GM21360 (cell line): Measurements from ENCODE around the gene DNTT.

Source experiments
- ATAC-seq: cut with Tn5 transposase; IDR thresholded peaks from one replicate; pipeline ENCODE4 v1.9.1; 2021; ENCODE audit warnings: mild to moderate bottlenecking, moderate library complexity; ENCODE audit not compliant: unreplicated experiment

DNTT gene

GRCh38 chr10:96374004-96374403, 69.8 kb downstream of the DNTT start:
- no peak for ATAC-seq

- no peak for ATAC-seq
Measured at GRCh38 chr10:96374639-96374984, 70.4 kb downstream of the DNTT start.

GRCh38 chr10:96374985-96375830, 71.0 kb downstream of the DNTT start:
- ATAC-seq: peak; percentile 58

GRCh38 chr10:96376483-96376882, 72.2 kb downstream of the DNTT start:
- ATAC-seq: no peak

DNA sequence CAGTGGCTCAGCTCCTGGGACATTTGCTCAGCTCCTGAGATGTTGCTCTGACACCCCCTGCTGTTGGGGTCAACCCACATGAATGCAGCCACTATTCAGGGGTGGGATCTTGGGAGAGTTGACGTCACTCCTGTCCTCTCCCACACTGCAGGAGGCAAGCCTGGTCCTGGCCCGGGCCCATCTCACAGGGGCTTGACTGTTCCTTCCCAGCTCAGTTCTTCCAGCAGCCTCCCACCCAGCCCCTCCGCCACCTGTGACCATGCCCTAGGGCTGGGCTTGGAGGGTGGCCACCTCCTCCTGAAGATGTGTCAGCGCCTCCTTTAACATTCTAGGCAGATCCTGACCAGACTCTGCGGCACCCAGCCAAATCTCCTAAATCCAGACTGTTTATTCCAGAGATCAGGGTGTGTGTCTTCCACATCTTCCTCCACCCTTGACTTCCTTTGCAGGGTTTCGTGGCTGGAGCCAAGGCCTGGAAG, 73.6 kb downstream of the DNTT start:
- no peak for ATAC-seq

GRCh38 chr10:96378741-96379140, 74.5 kb downstream of the DNTT start:
- no peak for ATAC-seq

GRCh38 chr10:96379758-96380157, 75.5 kb downstream of the DNTT start:
- no peak for ATAC-seq

DNA sequence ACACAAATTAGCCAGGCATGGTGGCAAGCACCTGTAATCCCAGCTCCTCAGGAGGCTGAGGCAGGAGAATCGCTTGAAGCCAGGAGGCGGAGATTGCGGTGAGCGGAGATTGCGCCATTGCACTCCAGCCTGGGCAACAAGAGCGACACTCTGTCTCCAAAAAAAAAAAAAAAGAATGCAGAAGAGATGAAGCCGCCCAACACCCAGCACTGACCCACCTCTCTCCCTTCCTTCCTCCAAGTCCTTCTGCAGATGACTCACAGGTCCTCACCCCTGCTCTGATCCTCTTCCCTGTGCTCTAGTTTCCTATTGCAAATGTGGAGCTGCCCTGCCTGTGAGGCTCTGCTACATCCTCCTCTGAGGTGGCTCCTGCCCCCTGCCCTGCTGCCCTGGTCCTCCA, 76.6 kb downstream of the DNTT start:
- ATAC-seq: no peak

DNA sequence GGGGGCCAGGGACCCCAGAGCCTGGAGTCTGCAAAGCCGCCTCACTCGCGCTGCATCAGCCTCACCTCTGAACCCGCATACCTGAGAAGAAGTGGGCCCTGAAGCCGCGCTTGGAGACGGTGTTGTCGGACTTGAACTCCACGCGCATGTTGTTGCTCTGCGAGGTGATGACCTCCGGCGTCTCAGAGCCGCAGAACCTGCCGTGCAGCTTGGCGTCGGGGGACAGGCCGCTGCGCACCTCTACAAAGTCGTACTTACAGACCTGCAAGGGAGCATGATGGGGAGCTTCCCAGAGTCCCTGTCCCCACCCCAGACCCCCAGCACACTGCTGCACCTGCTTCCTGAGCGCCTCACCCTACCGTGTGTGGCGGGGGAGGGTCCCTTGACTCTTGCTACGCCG, 80.3 kb downstream of the DNTT start:
- no peak for ATAC-seq

GRCh38 chr10:96387161-96387560, 82.9 kb downstream of the DNTT start:
- no peak for ATAC-seq

DNA sequence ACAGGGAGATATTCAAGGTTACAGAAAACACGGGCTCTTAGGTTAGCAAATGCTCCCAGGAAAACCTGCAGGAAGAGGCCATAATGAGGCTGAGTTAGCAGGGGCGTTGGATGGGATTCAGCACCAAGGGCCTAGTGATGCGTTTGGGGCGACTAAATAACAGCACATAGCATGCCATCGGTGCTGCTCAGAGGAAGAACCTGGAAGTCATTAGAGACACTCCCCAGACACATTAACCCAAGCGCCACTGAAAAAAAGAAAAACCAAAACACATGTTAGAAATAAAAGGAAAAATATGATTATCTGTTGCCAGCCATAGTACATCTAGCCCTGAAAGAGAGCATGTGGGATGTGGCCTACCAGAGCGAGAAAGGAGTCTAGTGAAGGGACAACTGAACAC, 83.4 kb downstream of the DNTT start:
- ATAC-seq: no peak
